ENCODE results near the gene NFIX. TPM values are rescaled to one million over a fixed set of nuclear protein-coding genes. Genes with fewer than 3 reads are reported as not detected.

The NFIX gene
- total and polyA plus RNA-seq, 12 donors = 1.3 to 72.8 (median 28.6) TPM

GRCh38 chr19:13090511-13091231 is 95.4 kb downstream of the NFIX start:
- H3K27me3 ChIP-seq = no peaks in the 10 kb centered on the region
- DNase-seq = no peak
- H3K9me3 ChIP-seq (replicated peaks in 1 of 3) = no peaks in the 10 kb centered on the region
- H3K4me3 ChIP-seq = no peak overlapping the region
- peak overlapping the region in 2 of 5 donors; percentile 12 to 17 for H3K27ac ChIP-seq
- 88 to 96% (median 88%) methylated on average over 9 to 10 of the region's 10 CpGs; no CpG with 5 or more reads in 1 of the 4 donors for WGBS, 4 donors
- H3K36me3 ChIP-seq (replicated peaks in 1 of 2) = no peaks in the 10 kb centered on the region
- H3K4me1 ChIP-seq (replicated peaks in 1 of 2) = peaks cover 0 to 8% of the 10 kb centered on the region in 2 donors
- intact Hi-C loops (cut with DNase I) = loop anchor here in 1 of 2 donors (5.0 kb wide), 1 partner anchor 108 kb away; no protein-coding TSS in a partner anchor
- TF ChIP-seq POLR2A (IDR thresholded peaks at IDR 0.05) = no peak
- TF ChIP-seq CTCF (IDR thresholded peaks at IDR 0.05) = no peak

- no peaks in the 10 kb centered on the region for H3K36me3 ChIP-seq (replicated peaks in 1 of 2)
- H3K27ac ChIP-seq = peak overlapping the region in 2 of 5 donors; percentile 49 to 65
- DNase-seq = peak in 1 of 7 donors; percentile 24
- no peak overlapping the region for H3K4me3 ChIP-seq
- intact Hi-C loops (cut with DNase I) = loop anchor here (2.0 to 5.0 kb wide), 2 partner anchors 109 to 113 kb away; no protein-coding TSS in a partner anchor
- H3K4me1 ChIP-seq (replicated peaks in 1 of 2) = peaks cover 0 to 8% of the 10 kb centered on the region in 2 donors
- 64 to 76% (median 66%) methylated on average over 21 to 25 of the region's 25 CpGs for WGBS, 4 donors
- no peak for TF ChIP-seq POLR2A (IDR thresholded peaks at IDR 0.05)
- no peak for TF ChIP-seq CTCF (IDR thresholded peaks at IDR 0.05)
- peaks cover 2% of the 10 kb centered on the region for H3K27me3 ChIP-seq
- no peaks in the 10 kb centered on the region for H3K9me3 ChIP-seq (replicated peaks in 1 of 3)
Measured at GRCh38 chr19:13091400-13092157, 96.3 kb downstream of the NFIX start.

- WGBS, 4 donors = 83 to 91% (median 88%) methylated on average over 2 of the region's 2 CpGs
- Histone ChIP-seq H3K4me3 (no peak overlapping the region), H3K9me3 (replicated peaks in 1 of 3) (no peaks in the 10 kb centered on the region), H3K4me1 (replicated peaks in 1 of 2) (peaks cover 0 to 12% of the 10 kb centered on the region in 2 donors), H3K27ac (peak overlapping the region in 2 of 5 donors; percentile 49 to 65), H3K27me3 (peaks cover 5% of the 10 kb centered on the region), H3K36me3 (replicated peaks in 1 of 2) (no peaks in the 10 kb centered on the region)
- intact Hi-C loops (cut with DNase I) = loop anchor here (2.0 to 5.0 kb wide), 2 partner anchors 110 to 113 kb away; no protein-coding TSS in a partner anchor
- no peak for DNase-seq
- TF ChIP-seq POLR2A (IDR thresholded peaks at IDR 0.05) (no peak), CTCF (IDR thresholded peaks at IDR 0.05) (no peak)
Measured at GRCh38 chr19:13092158-13092543, 96.9 kb downstream of the NFIX start.

- Histone ChIP-seq H3K4me1 (replicated peaks in 1 of 2) (peaks cover under 1 to 15% of the 10 kb centered on the region in 2 donors), H3K36me3 (replicated peaks in 1 of 2) (no peaks in the 10 kb centered on the region), H3K9me3 (replicated peaks in 1 of 3) (no peaks in the 10 kb centered on the region), H3K27ac (peak overlapping the region in 2 of 5 donors; percentile 49 to 65), H3K4me3 (no peak overlapping the region), H3K27me3 (peaks cover 8% of the 10 kb centered on the region)
- 76 to 94% (median 82%) methylated on average over 7 to 14 of the region's 14 CpGs for WGBS, 4 donors
- no peak for DNase-seq
- intact Hi-C loops (cut with DNase I) = loop anchor here (2.0 to 5.0 kb wide), 2 partner anchors 110 to 114 kb away; no protein-coding TSS in a partner anchor
- no peak for TF ChIP-seq POLR2A (IDR thresholded peaks at IDR 0.05)
- TF ChIP-seq CTCF (IDR thresholded peaks at IDR 0.05) = no peak
Measured at GRCh38 chr19:13092606-13093235, 97.4 kb downstream of the NFIX start.

All from adrenal gland (tissue), 12 donors.